CD4-positive, alpha-beta memory T cell (primary cell): ENCODE measurements around the gene ANKFN1. TPM values are rescaled to one million over a fixed set of nuclear protein-coding genes. Genes with fewer than 3 reads are reported as not detected.
"Not testable (repeated sequence)": the region's sequence is repeated elsewhere in the genome, so short reads cannot be mapped to it uniquely, and the experiment has no call there.

Experiments used
- CTCF ChIA-PET: fragments of 350-600 bp; sonication (Branson Sonifier 250); formaldehyde crosslinking; loops from one replicate; lab custom pipeline; 2021; ENCODE audit warnings: inconsistent platforms; ENCODE audit not compliant: partially characterized antibody; lab: Charles Lee
- POLR2A ChIA-PET: fragments of 350-600 bp; sonication (Branson Sonifier 250); formaldehyde crosslinking; loops from one replicate; lab custom pipeline; 2021; ENCODE audit not compliant: partially characterized antibody; lab: Charles Lee
- DNase-seq, 5 donors: peaks; one replicate each; pipeline versions ENCODE4 v3.0.0 to v3.0.0-alpha.2; 2020 to 2022; ENCODE audit warnings: mixed read lengths in 1 of 5
- H3K27ac ChIP-seq: one replicate; pipeline ENCODE4 v1.7.0; 2013; ENCODE audit warnings: low read depth, low read length
- H3K27me3 ChIP-seq: 2 replicates; pipeline ENCODE4 v1.7.0; 2013; ENCODE audit warnings: mild to moderate bottlenecking, low read length, moderate library complexity; ENCODE audit not compliant: insufficient read depth
- H3K36me3 ChIP-seq: 2 replicates; pipeline ENCODE4 v1.7.0; 2013; ENCODE audit warnings: mild to moderate bottlenecking, low read length, moderate library complexity; ENCODE audit not compliant: insufficient read depth
- H3K4me1 ChIP-seq: 2 replicates; pipeline ENCODE4 v1.7.0; 2013; ENCODE audit warnings: mild to moderate bottlenecking, low read length, moderate library complexity; ENCODE audit not compliant: insufficient read depth
- H3K4me3 ChIP-seq, 2 donors: one replicate each; pipeline ENCODE4 v1.7.0; 2013; ENCODE audit warnings: low read length in 2 of 2, mild to moderate bottlenecking in 1 of 2
- H3K9me3 ChIP-seq, 2 donors: one replicate each; pipeline ENCODE4 v1.7.0; 2013; ENCODE audit warnings: low read length in 2 of 2, control low read depth in 1 of 2; ENCODE audit not compliant: control insufficient read depth in 1 of 2
- H3K27ac Mint-ChIP-seq, 7 donors: one replicate each; pipeline ENCODE4 v1.8.0; 2020 to 2021; ENCODE audit warnings: mixed read lengths in 7 of 7, mild to moderate bottlenecking in 6 of 7, inconsistent platforms in 3 of 7, moderate library complexity in 3 of 7
- H3K27me3 Mint-ChIP-seq, 2 donors: one replicate each; pipeline ENCODE4 v1.8.0; 2020 to 2021; ENCODE audit warnings: mixed read lengths in 2 of 2
- H3K36me3 Mint-ChIP-seq, 2 donors: one replicate each; pipeline ENCODE4 v1.8.0; 2020 to 2021; ENCODE audit warnings: mixed read lengths in 2 of 2, inconsistent platforms in 1 of 2, mild to moderate bottlenecking in 1 of 2
- H3K4me1 Mint-ChIP-seq, 4 donors: one replicate each; pipeline ENCODE4 v1.8.0; 2020 to 2021; ENCODE audit warnings: mixed read lengths in 4 of 4, mild to moderate bottlenecking in 1 of 4
- H3K4me3 Mint-ChIP-seq, 8 donors: one replicate each; pipeline ENCODE4 v1.8.0; 2020 to 2021; ENCODE audit warnings: mixed read lengths in 8 of 8, mild to moderate bottlenecking in 7 of 8, moderate library complexity in 6 of 8, inconsistent platforms in 3 of 8
- H3K9me3 Mint-ChIP-seq, 8 donors: one replicate each; pipeline ENCODE4 v1.8.0; 2020 to 2021; ENCODE audit warnings: mixed read lengths in 8 of 8, mild to moderate bottlenecking in 5 of 8, inconsistent platforms in 3 of 8, moderate library complexity in 1 of 8
- intact Hi-C: fragments of 100-400 bp; cut with micrococcal nuclease; formaldehyde crosslinking; loops from one replicate; pipeline ENCODE4 v1.15.1; 2023
- polyA plus RNA-seq, 2 donors: library from polyadenylated mRNA; unstranded; fragments of 300-500 nt; fragmentation: Illumina TruSeq; gene quantifications; one replicate each; pipeline ENCODE4 v1.2.3, GENCODE V29; 2021
- total RNA-seq, 2 experiments: library from RNA; stranded (reverse); gene quantifications; one replicate each; pipeline ENCODE4 v1.2.3, GENCODE V29; 2021

ANKFN1 gene
- total and polyA plus RNA-seq, 4 experiments from 2014 or later = not detected

DNA sequence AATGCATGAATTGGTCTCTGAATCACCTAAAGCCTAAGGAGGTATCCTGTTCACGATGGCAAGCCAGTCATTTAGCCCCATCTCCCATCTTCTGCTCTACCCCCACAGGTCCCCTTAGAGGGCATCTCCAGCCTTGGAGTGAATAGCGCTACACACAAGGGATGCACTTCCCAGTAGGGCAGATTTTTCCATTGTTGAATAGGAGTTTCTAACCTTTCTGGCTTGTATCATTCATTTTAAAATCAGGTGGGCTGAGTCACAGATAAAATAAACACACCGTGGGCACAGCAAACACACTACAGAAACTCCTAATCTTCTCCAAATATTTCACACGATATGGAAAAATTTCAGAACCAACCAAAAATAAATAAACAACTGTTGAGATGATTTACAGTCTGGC is 239.0 kb downstream of the ANKFN1 start:
- H3K36me3 Mint-ChIP-seq = no peaks in the 10 kb centered on the region
- peaks cover 0 to 2% of the 10 kb centered on the region in 2 donors for H3K27me3 Mint-ChIP-seq
- no peak overlapping the region for H3K4me3 ChIP-seq
- ChIA-PET CTCF (no interaction called here), POLR2A (no interaction called here)
- no peak overlapping the region for H3K27ac ChIP-seq
- no peaks in the 10 kb centered on the region for H3K4me1 Mint-ChIP-seq
- H3K4me3 Mint-ChIP-seq = no peak overlapping the region
- H3K4me1 ChIP-seq = no peaks in the 10 kb centered on the region
- H3K9me3 ChIP-seq = no peaks in the 10 kb centered on the region
- H3K27ac Mint-ChIP-seq = no peak overlapping the region
- peaks cover 0 to 12% (median 3%) of the 10 kb centered on the region in 8 donors for H3K9me3 Mint-ChIP-seq
- intact Hi-C loops = no loop called here
- no peaks in the 10 kb centered on the region for H3K36me3 ChIP-seq
- no peak for DNase-seq
- H3K27me3 ChIP-seq = no peaks in the 10 kb centered on the region

DNA sequence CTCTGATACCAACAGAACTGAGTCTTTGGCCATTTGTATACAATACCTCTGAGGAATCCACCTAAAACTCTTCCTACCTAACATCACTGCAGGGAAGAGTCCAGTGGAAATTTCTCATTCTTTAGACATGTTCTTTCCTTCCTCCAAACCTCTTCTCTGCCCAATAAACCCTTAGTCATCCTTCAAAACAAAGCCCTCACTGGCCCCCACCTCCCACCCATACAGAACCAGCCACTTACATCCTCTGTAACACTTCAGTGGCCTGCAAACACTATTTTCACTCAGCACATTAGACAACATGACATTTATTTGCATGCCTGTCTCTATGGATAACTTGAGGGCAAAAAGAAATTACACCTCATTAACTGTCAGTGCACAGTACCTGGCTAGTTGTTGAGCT is 239.9 kb downstream of the ANKFN1 start:
- Histone ChIP-seq H3K4me1 (no peaks in the 10 kb centered on the region), H3K36me3 (no peaks in the 10 kb centered on the region), H3K27ac (no peak overlapping the region), H3K4me3 (no peak overlapping the region), H3K27me3 (no peaks in the 10 kb centered on the region), H3K9me3 (no peaks in the 10 kb centered on the region)
- Mint-ChIP-seq H3K4me3 (no peak overlapping the region), H3K9me3 (peaks cover 0 to 12% (median 3%) of the 10 kb centered on the region in 8 donors), H3K27ac (no peak overlapping the region), H3K4me1 (no peaks in the 10 kb centered on the region), H3K27me3 (peaks cover 0 to 2% of the 10 kb centered on the region in 2 donors), H3K36me3 (no peaks in the 10 kb centered on the region)
- no peak for DNase-seq
- intact Hi-C loops = no loop called here
- ChIA-PET CTCF (no interaction called here), POLR2A (no interaction called here)

DNA sequence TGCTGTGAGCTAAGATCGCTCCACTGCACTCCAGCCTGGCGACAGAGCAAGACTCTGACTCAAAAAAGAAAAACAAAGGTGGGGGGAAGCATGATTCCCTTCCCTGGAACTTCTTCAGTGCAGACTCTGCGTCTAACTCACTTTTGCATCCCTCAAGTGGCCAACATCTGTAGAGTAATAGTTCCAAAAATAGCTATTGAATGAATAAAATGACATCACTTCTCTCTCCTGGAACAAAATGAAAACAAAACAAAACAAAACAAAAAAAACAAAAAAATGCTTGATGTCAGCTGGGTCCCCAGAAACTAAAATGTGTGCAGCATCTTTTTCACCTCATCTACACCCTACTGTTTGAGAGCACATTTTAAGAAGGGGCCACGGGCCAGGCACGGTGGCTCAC is 242.5 kb downstream of the ANKFN1 start:
- Histone ChIP-seq H3K27me3 (no peaks in the 10 kb centered on the region), H3K4me1 (no peaks in the 10 kb centered on the region), H3K36me3 (no peaks in the 10 kb centered on the region), H3K27ac (no peak overlapping the region), H3K4me3 (no peak overlapping the region), H3K9me3 (no peaks in the 10 kb centered on the region)
- no peak for DNase-seq
- Mint-ChIP-seq H3K36me3 (no peaks in the 10 kb centered on the region), H3K27me3 (peaks cover 0 to 2% of the 10 kb centered on the region in 2 donors), H3K27ac (no peak overlapping the region), H3K4me3 (no peak overlapping the region), H3K4me1 (no peaks in the 10 kb centered on the region), H3K9me3 (peaks cover 0 to 3% (median 0%) of the 10 kb centered on the region in 8 donors)
- CTCF ChIA-PET = no interaction called here
- intact Hi-C loops = no loop called here
- POLR2A ChIA-PET = no interaction called here

DNA sequence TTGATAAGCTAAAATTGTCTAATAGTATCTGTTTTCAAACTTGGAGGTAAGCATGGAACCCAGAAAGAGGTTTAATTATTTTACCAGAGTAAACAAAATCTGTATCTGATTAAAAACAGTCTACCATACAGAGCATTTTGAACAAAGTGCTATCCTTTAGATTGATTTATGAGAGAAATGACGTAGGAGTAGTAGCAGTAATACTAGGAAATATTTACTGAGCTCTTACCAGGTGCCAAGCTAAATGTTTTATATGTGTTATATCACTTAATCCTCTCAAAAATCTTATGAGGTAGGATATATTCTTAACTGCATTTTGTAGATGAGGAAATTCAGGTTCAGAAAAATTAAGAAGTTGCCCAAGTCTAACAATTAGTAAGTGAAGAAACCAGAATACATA is 253.8 kb downstream of the ANKFN1 start:
- ChIA-PET CTCF (no interaction called here), POLR2A (no interaction called here)
- Mint-ChIP-seq H3K4me3 (no peak overlapping the region), H3K36me3 (no peaks in the 10 kb centered on the region), H3K27me3 (peaks cover 4 to 13% of the 10 kb centered on the region in 2 donors), H3K4me1 (no peaks in the 10 kb centered on the region), H3K27ac (no peak overlapping the region), H3K9me3 (peaks cover 0 to 11% (median 7%) of the 10 kb centered on the region in 8 donors)
- intact Hi-C loops = no loop called here
- H3K4me3 ChIP-seq = no peak overlapping the region
- no peak for DNase-seq
- no peaks in the 10 kb centered on the region for H3K4me1 ChIP-seq
- no peak overlapping the region for H3K27ac ChIP-seq
- no peaks in the 10 kb centered on the region for H3K27me3 ChIP-seq
- no peaks in the 10 kb centered on the region for H3K9me3 ChIP-seq
- no peaks in the 10 kb centered on the region for H3K36me3 ChIP-seq

DNA sequence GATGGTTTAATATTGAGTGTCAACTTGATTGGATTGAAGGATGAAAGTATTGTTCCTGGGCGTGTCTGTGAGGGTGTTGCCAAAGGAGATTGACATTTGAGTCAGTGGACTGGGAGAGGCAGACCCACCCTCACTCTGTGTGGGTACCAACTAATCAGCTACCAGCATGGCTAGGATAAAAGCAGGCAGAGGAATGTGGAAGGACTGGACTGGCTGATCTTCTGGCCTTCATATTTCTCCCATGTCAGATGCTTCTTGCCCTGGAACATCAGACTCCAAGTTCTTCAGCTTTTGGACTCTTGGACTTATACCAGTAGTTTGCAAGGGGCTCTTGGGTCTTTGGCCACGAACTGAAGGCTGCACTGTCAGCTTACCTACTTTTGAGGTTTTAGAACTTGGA is 259.1 kb downstream of the ANKFN1 start:
- H3K27me3 Mint-ChIP-seq, H3K36me3 Mint-ChIP-seq, intact Hi-C loops, H3K27me3 ChIP-seq, POLR2A ChIA-PET, H3K9me3 ChIP-seq, H3K4me3 Mint-ChIP-seq, H3K4me3 ChIP-seq, CTCF ChIA-PET, H3K27ac Mint-ChIP-seq, DNase-seq, H3K27ac ChIP-seq, H3K36me3 ChIP-seq, H3K4me1 Mint-ChIP-seq, H3K4me1 ChIP-seq: not testable (repeated sequence)
- peaks cover 3 to 28% (median 11%) of the 10 kb centered on the region in 8 donors for H3K9me3 Mint-ChIP-seq

DNA sequence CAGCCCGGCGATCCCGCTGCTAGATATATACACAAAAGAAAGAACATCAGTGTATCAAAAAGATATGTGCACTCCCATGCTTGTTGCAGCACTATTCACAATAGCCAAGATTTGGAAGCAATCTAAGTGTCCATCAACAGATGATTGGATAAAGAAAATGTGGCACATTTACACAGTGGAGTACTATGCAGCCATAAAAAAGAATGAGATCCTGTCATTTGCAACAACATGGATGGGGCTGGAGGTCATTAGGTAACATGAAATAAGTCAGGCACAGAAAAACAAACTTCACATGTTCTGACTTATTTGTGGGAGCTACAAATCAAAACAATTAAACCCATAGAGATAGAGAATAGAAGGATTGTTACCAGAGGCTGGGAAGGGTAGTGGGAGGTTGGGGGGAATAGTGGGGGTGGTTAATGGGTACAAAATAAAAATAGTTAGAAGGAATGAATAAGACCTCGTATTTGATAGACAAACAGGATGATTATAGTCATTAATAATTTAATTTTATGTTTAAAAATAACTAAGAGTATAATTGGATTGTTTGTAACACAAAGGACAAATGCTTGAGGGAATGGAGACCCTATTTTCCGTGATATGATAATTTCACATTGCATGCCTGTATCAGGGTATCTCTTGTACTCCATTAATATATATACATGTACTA is 263.5 kb downstream of the ANKFN1 start:
- ChIA-PET CTCF (no interaction called here), POLR2A (no interaction called here)
- Mint-ChIP-seq H3K4me3 (no peak overlapping the region), H3K36me3 (no peaks in the 10 kb centered on the region), H3K27me3 (peaks cover 3 to 4% of the 10 kb centered on the region in 2 donors), H3K4me1 (no peaks in the 10 kb centered on the region), H3K9me3 (peaks cover 3 to 28% (median 10%) of the 10 kb centered on the region in 8 donors), H3K27ac (no peak overlapping the region)
- H3K27me3 ChIP-seq = no peaks in the 10 kb centered on the region
- H3K9me3 ChIP-seq = no peaks in the 10 kb centered on the region
- no peak overlapping the region for H3K4me3 ChIP-seq
- no peaks in the 10 kb centered on the region for H3K4me1 ChIP-seq
- no peaks in the 10 kb centered on the region for H3K36me3 ChIP-seq
- no peak for DNase-seq
- H3K27ac ChIP-seq = no peak overlapping the region
- intact Hi-C loops = no loop called here

DNA sequence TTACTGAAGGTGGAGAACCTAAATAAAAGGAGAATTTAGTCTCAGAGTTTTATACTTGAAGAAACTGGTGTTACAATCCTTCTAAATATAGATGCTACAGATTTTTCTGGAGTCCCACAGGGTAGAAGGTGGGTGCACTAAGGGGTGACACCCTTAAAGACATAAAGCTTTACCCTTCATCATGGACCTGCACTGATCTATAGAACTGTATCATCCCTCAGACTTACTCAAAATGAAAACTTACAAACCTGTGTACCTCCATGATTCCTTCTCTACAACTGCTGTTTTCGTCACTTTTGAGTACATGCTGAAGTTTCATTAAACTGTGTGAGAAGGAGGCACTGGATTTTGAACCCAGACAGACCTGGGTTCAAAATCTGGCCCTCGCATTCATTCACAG is 270.7 kb downstream of the ANKFN1 start:
- no peak overlapping the region for H3K4me3 Mint-ChIP-seq
- CTCF ChIA-PET = no interaction called here
- intact Hi-C loops = no loop called here
- Histone ChIP-seq H3K4me3 (no peak overlapping the region), H3K27ac (no peak overlapping the region), H3K9me3 (no peaks in the 10 kb centered on the region), H3K36me3 (no peaks in the 10 kb centered on the region), H3K4me1 (no peaks in the 10 kb centered on the region), H3K27me3 (no peaks in the 10 kb centered on the region)
- peaks cover 3 to 10% of the 10 kb centered on the region in 2 donors for H3K27me3 Mint-ChIP-seq
- no peak overlapping the region for H3K27ac Mint-ChIP-seq
- DNase-seq = no peak
- H3K36me3 Mint-ChIP-seq = no peaks in the 10 kb centered on the region
- H3K9me3 Mint-ChIP-seq = no peaks in the 10 kb centered on the region
- H3K4me1 Mint-ChIP-seq = peaks cover 0 to 1% (median under 1%) of the 10 kb centered on the region in 4 donors
- POLR2A ChIA-PET = no interaction called here
